Loucy (cell line): ENCODE measurements around the gene CNRIP1.

Experiments
- CTCF ChIP-seq: fragments of 200-600 bp; sonication (generic); conservative IDR thresholded peaks from 2 replicates; pipeline ENCODE4 v1.5.1; 2014; ENCODE audit warnings: mild to moderate bottlenecking, antibody characterized with exemption, low read length
- EZH2phosphoT487 ChIP-seq: fragments of 200-600 bp; IDR thresholded peaks from 2 replicates; pipeline ENCODE4 v1.6.1; 2018; ENCODE audit warnings: antibody characterized with exemption, mild to moderate bottlenecking, moderate library complexity, borderline replicate concordance

GRCh38 chr2:68342470-68342869 lies 22.7 kb upstream of the CNRIP1 start:
- TF ChIP-seq CTCF: no peak
- no peak for TF ChIP-seq EZH2phosphoT487
